ENCODE data around the gene DGKG. TPM values are rescaled to one million over a fixed set of nuclear protein-coding genes. Genes with fewer than 3 reads are reported as not detected.
A peak's percentile ranks its signal among the peaks of the same experiment; 100 is the strongest.

Gene DGKG
- total RNA-seq (under 1 TPM in 2 of 5 donors, not detected in 3; 0.03 to 0.10 TPM), total RNA-seq (0 to 0.80 (median 0.06) reads per million in 29 experiments)
- total RNA-seq (2013): 0.18 TPM

DNA sequence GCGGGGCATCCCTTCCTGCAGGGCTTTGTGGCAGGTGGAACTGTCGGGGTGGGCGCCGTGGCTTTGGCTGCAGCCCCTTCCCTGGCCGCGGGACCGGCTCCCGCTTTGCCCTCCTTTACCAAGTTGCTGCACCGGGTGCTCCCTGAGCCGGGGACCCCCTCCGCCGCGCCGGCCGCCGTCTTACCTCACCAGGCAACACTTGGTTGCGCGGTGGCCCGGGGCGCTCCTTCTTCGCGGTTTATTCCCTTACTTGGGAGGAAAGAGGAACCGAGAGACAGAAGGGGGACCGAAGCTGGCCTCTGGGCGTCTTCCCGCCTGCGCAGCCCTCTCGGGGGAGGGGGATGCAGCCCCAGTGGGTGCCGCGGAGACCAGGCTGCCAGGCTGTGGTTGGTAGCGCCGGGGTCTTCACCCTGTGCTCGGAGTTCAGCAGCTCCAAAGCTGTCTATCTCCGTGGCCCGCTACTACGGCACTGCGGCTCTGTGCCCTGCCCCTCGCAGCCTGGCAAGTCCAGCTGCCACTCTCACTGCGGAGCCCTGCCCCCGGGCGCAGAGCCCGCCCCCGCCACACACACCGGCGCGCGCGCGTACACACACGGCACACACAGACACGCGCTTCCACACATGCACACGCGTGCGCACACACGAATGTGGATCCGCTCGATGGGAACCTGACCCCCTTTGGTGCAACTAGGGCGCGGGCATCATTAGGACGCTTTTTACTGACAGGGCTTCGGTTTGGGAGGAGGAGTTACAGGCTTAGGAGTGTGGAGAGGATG, at the start of gene DGKG:
DGKG (minus strand) TSS at position 473 of the 775 bp plus-strand sequence. CDS start 41,775 bp downstream, outside the sequence.
- no peak within 1 kb of the TSS for H3K27ac ChIP-seq (ENCODE audit: low read length)
- Mint-ChIP-seq H3K36me3 (no peaks in the 10 kb centered on the region), H3K27me3 (peaks cover 49 to 50% of the 10 kb centered on the region in 2 donors), H3K4me3 (peak within 1 kb of the TSS in 2 of 3 donors; percentile 23 to 62), H3K27ac (no peak within 1 kb of the TSS), H3K9me3 (no peaks in the 10 kb centered on the region), H3K4me1 (peaks cover 6 to 13% (median 10%) of the 10 kb centered on the region in 3 donors)
- POLR2A ChIA-PET: no interaction called here
- ATAC-seq (replicated peaks in 1 of 4) (peak in 2 of 4 experiments; percentile 7 to 35), DNase-seq (peak in 8 of 35 experiments; percentile 1 to 42 (median 6))
- no peaks in the 10 kb centered on the region for H3K9me3 ChIP-seq
- no peaks in the 10 kb centered on the region for H3K36me3 ChIP-seq (ENCODE audit: control insufficient read depth in 2 of 2, extremely low read depth in 1 of 2, insufficient read depth in 1 of 2, low read length in 1 of 2)
- 1% methylated on average over 58 of the region's 62 CpGs for WGBS (ENCODE audit: insufficient coverage)
- CTCF ChIA-PET: no interaction called here
- H3K27me3 ChIP-seq (replicated peaks in 1 of 2; ENCODE audit: control insufficient read depth in 2 of 2, extremely low read depth in 1 of 2, insufficient read depth in 2 of 2, low read length in 1 of 2): peaks cover 11 to 46% of the 10 kb centered on the region in 2 experiments
- H3K4me3 ChIP-seq (ENCODE audit: control insufficient read depth in 1 of 2, extremely low read depth in 1 of 2, low read length in 1 of 2): peak within 1 kb of the TSS; percentile 15 to 60
- H3K4me1 ChIP-seq (ENCODE audit: control insufficient read depth in 1 of 2, extremely low read depth in 1 of 2, insufficient read depth in 2 of 2, low read length in 2 of 2): peaks cover 2 to 14% of the 10 kb centered on the region in 2 experiments

DNA sequence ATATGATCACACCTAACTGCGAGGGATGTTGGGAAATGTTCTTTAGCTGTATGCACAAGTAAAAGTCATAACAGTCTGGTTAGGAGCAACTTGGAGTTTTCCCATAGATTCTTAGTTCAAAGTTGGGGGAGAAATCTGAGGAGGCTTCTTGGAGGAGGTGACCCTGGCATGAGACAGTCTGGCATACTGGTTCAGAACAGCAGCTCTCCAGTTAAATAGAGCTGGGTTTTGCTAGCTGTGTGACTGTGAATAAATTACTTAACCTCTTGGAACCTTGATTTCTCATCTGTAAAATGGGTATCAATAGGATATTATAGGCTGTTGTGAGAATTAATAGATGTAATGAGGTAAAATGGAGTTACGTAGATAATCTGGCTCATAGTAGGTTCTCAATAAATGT, 49.1 kb upstream of the DGKG start:
- CTCF ChIA-PET: no interaction called here
- Histone ChIP-seq H3K36me3 (ENCODE audit: control insufficient read depth in 2 of 2, extremely low read depth in 1 of 2, insufficient read depth in 1 of 2, low read length in 1 of 2) (no peaks in the 10 kb centered on the region), H3K4me1 (ENCODE audit: control insufficient read depth in 1 of 2, extremely low read depth in 1 of 2, insufficient read depth in 2 of 2, low read length in 2 of 2) (peaks cover 3 to 9% of the 10 kb centered on the region in 2 experiments), H3K9me3 (no peaks in the 10 kb centered on the region), H3K27ac (ENCODE audit: low read length) (no peak overlapping the region), H3K4me3 (ENCODE audit: control insufficient read depth in 1 of 2, extremely low read depth in 1 of 2, low read length in 1 of 2) (no peak overlapping the region), H3K27me3 (replicated peaks in 1 of 2; ENCODE audit: control insufficient read depth in 2 of 2, extremely low read depth in 1 of 2, insufficient read depth in 2 of 2, low read length in 1 of 2) (peaks cover 0 to 10% of the 10 kb centered on the region in 2 experiments)
- Mint-ChIP-seq H3K36me3 (no peaks in the 10 kb centered on the region), H3K4me1 (peaks cover 17 to 21% (median 20%) of the 10 kb centered on the region in 3 donors), H3K27me3 (peaks cover 0 to 4% of the 10 kb centered on the region in 2 donors), H3K27ac (no peak overlapping the region), H3K9me3 (no peaks in the 10 kb centered on the region), H3K4me3 (no peak overlapping the region)
- WGBS (ENCODE audit: insufficient coverage): 100% methylated on average over 2 of the region's 2 CpGs
- POLR2A ChIA-PET: no interaction called here
- ATAC-seq (replicated peaks in 1 of 4) (no peak), DNase-seq (no peak)

DNA sequence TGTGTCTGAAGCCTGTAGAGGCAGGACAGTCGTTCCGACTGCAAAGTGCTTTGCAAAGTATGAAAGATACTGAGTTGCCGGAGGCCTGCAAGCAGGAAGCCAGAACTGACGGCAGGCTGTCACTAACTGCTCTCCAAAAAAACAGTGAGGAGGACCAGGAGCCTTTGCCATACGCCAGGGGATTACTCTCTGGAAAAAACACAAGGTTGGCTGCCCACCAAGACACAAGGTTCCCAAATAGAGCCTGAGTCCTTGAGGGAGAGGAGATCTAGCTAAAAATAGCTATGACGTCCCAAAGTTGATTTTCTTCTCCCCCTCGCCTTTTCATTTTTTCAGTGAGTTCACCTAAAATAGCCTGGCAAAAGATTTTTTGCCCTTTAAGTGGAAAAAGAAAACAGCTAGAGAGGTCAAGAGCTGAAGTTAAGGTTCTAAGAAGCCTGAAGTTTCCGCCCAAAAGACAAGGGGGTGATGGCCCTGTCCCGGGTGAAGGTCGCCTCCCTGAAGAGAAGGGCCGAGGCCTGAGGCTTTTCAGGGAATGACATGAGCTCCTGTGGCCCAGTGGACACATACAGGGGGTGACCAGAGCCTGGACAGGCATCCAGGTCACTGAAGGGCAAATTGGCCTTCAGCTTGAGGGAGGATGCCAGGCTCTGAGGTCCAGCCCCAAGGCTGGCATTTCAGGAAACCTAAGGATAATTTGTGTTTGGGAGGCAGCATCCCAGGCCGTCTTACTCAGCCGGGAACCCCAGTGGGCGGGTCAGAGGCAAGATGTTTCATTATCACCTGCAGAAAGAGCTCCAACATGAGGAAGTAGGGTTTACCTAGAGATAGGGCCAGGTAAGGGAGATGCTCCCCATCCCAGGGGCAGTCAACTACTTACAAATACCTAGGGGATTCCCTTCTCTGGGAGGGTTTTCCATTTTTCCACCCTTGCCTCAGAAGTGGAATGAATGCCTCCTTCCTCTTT, 44.9 kb upstream of the DGKG start:
- 88% methylated on average over 10 of the region's 14 CpGs for WGBS (ENCODE audit: insufficient coverage)
- ATAC-seq (replicated peaks in 1 of 4) (no peak), DNase-seq (no peak)
- no peaks in the 10 kb centered on the region for H3K36me3 Mint-ChIP-seq
- Histone ChIP-seq H3K9me3 (no peaks in the 10 kb centered on the region), H3K27ac (ENCODE audit: low read length) (no peak overlapping the region), H3K4me3 (ENCODE audit: control insufficient read depth in 1 of 2, extremely low read depth in 1 of 2, low read length in 1 of 2) (no peak overlapping the region), H3K4me1 (ENCODE audit: control insufficient read depth in 1 of 2, extremely low read depth in 1 of 2, insufficient read depth in 2 of 2, low read length in 2 of 2) (no peaks in the 10 kb centered on the region), H3K36me3 (ENCODE audit: control insufficient read depth in 2 of 2, extremely low read depth in 1 of 2, insufficient read depth in 1 of 2, low read length in 1 of 2) (no peaks in the 10 kb centered on the region), H3K27me3 (replicated peaks in 1 of 2; ENCODE audit: control insufficient read depth in 2 of 2, extremely low read depth in 1 of 2, insufficient read depth in 2 of 2, low read length in 1 of 2) (peaks cover 0 to 5% of the 10 kb centered on the region in 2 experiments)
- ChIA-PET CTCF (no interaction called here), POLR2A (no interaction called here)
- H3K4me3 Mint-ChIP-seq: no peak overlapping the region
- peaks cover 0 to 6% of the 10 kb centered on the region in 2 donors for H3K27me3 Mint-ChIP-seq
- no peaks in the 10 kb centered on the region for H3K4me1 Mint-ChIP-seq
- H3K27ac Mint-ChIP-seq: no peak overlapping the region
- no peaks in the 10 kb centered on the region for H3K9me3 Mint-ChIP-seq

- no peaks in the 10 kb centered on the region for H3K4me1 ChIP-seq (ENCODE audit: control insufficient read depth in 1 of 2, extremely low read depth in 1 of 2, insufficient read depth in 2 of 2, low read length in 2 of 2)
- no peaks in the 10 kb centered on the region for H3K36me3 ChIP-seq (ENCODE audit: control insufficient read depth in 2 of 2, extremely low read depth in 1 of 2, insufficient read depth in 1 of 2, low read length in 1 of 2)
- H3K27me3 Mint-ChIP-seq: peaks cover 7 to 13% of the 10 kb centered on the region in 2 donors
- no peak overlapping the region for H3K27ac Mint-ChIP-seq
- H3K27ac ChIP-seq (ENCODE audit: low read length): no peak overlapping the region
- H3K4me1 Mint-ChIP-seq: no peaks in the 10 kb centered on the region
- DNase-seq: no peak
- WGBS (ENCODE audit: insufficient coverage): no CpG with 5 or more reads among the region's 6 CpGs
- no peaks in the 10 kb centered on the region for H3K36me3 Mint-ChIP-seq
- POLR2A ChIA-PET: no interaction called here
- CTCF ChIA-PET: interaction anchor here in 1 of 2 donors (0.7 kb wide), 1 partner anchor 23 kb away, joined by 3 read pairs; no protein-coding TSS in a partner anchor
- no peaks in the 10 kb centered on the region for H3K27me3 ChIP-seq (replicated peaks in 1 of 2; ENCODE audit: control insufficient read depth in 2 of 2, extremely low read depth in 1 of 2, insufficient read depth in 2 of 2, low read length in 1 of 2)
- H3K4me3 Mint-ChIP-seq: no peak overlapping the region
- no peaks in the 10 kb centered on the region for H3K9me3 ChIP-seq
- no peaks in the 10 kb centered on the region for H3K9me3 Mint-ChIP-seq
- no peak overlapping the region for H3K4me3 ChIP-seq (ENCODE audit: control insufficient read depth in 1 of 2, extremely low read depth in 1 of 2, low read length in 1 of 2)
- no peak for ATAC-seq (replicated peaks in 1 of 4)
Observed at GRCh38 chr3:186401556-186401955, 39.5 kb upstream of the DGKG start.

DNA sequence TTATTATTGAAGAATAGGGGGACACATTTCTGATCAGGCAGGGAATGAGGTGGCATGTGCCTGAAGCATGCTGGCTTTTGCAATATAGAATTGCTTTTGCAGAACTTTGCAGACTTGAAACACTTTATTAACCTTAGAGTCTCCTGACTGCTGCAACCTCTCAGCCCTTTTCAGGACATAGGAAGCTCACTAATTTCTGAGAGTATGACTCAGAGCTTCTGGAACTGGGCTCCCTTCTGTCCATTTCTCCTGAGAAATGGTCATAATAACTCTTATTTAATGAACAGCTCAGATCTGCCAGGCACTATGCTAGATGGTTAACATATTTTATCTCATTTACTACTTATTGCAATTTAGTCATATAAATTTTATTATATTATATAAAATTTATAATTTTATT, 38.6 kb upstream of the DGKG start:
- Histone ChIP-seq H3K27ac (ENCODE audit: low read length) (no peak overlapping the region), H3K4me1 (ENCODE audit: control insufficient read depth in 1 of 2, extremely low read depth in 1 of 2, insufficient read depth in 2 of 2, low read length in 2 of 2) (no peaks in the 10 kb centered on the region), H3K4me3 (ENCODE audit: control insufficient read depth in 1 of 2, extremely low read depth in 1 of 2, low read length in 1 of 2) (no peak overlapping the region), H3K27me3 (replicated peaks in 1 of 2; ENCODE audit: control insufficient read depth in 2 of 2, extremely low read depth in 1 of 2, insufficient read depth in 2 of 2, low read length in 1 of 2) (no peaks in the 10 kb centered on the region), H3K36me3 (ENCODE audit: control insufficient read depth in 2 of 2, extremely low read depth in 1 of 2, insufficient read depth in 1 of 2, low read length in 1 of 2) (no peaks in the 10 kb centered on the region), H3K9me3 (no peaks in the 10 kb centered on the region)
- H3K9me3 Mint-ChIP-seq: no peaks in the 10 kb centered on the region
- no peak overlapping the region for H3K27ac Mint-ChIP-seq
- H3K36me3 Mint-ChIP-seq: no peaks in the 10 kb centered on the region
- DNase-seq (no peak), ATAC-seq (replicated peaks in 1 of 4) (no peak)
- H3K4me1 Mint-ChIP-seq: no peaks in the 10 kb centered on the region
- POLR2A ChIA-PET: interaction anchor here in 1 of 2 donors (1.0 kb wide), 1 partner anchor 9 kb away, joined by 3 read pairs; no protein-coding TSS in a partner anchor
- CTCF ChIA-PET: no interaction called here
- peaks cover 7 to 13% of the 10 kb centered on the region in 2 donors for H3K27me3 Mint-ChIP-seq
- H3K4me3 Mint-ChIP-seq: no peak overlapping the region

DNA sequence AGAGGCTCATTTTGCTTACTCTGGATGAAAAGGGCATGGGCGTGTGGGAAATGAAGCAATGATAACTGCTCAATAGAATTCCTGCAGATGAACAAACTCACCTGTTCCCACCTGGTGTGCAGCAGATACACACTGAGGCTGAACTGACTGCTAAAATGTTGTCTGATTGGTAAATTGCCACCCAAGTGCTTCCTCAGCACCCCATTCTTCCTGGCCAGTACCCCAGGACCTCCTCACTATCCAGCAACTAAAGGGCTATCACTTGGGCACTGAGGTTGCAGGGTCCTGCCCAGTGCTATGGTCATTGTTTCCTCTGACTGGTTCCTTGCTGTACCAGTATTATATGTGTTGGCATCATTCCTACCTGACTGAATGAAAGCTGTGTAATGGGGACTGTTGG, 38.0 kb upstream of the DGKG start:
- DNase-seq (no peak), ATAC-seq (replicated peaks in 1 of 4) (no peak)
- H3K9me3 Mint-ChIP-seq: no peaks in the 10 kb centered on the region
- no peaks in the 10 kb centered on the region for H3K4me1 Mint-ChIP-seq
- H3K4me3 Mint-ChIP-seq: no peak overlapping the region
- no peaks in the 10 kb centered on the region for H3K36me3 Mint-ChIP-seq
- CTCF ChIA-PET: no interaction called here
- Histone ChIP-seq H3K27ac (ENCODE audit: low read length) (no peak overlapping the region), H3K9me3 (no peaks in the 10 kb centered on the region), H3K4me1 (ENCODE audit: control insufficient read depth in 1 of 2, extremely low read depth in 1 of 2, insufficient read depth in 2 of 2, low read length in 2 of 2) (no peaks in the 10 kb centered on the region), H3K36me3 (ENCODE audit: control insufficient read depth in 2 of 2, extremely low read depth in 1 of 2, insufficient read depth in 1 of 2, low read length in 1 of 2) (no peaks in the 10 kb centered on the region), H3K4me3 (ENCODE audit: control insufficient read depth in 1 of 2, extremely low read depth in 1 of 2, low read length in 1 of 2) (no peak overlapping the region), H3K27me3 (replicated peaks in 1 of 2; ENCODE audit: control insufficient read depth in 2 of 2, extremely low read depth in 1 of 2, insufficient read depth in 2 of 2, low read length in 1 of 2) (no peaks in the 10 kb centered on the region)
- peaks cover 7 to 13% of the 10 kb centered on the region in 2 donors for H3K27me3 Mint-ChIP-seq
- POLR2A ChIA-PET: interaction anchor here in 1 of 2 donors (1.0 kb wide), 1 partner anchor 9 kb away, joined by 3 read pairs; no protein-coding TSS in a partner anchor
- WGBS (ENCODE audit: insufficient coverage): 100% methylated on average over 1 of the region's 1 CpG
- no peak overlapping the region for H3K27ac Mint-ChIP-seq

Data from T-cell (primary cell).